Lung (tissue), 12 donors: Measurements from ENCODE around the gene SFTPB. TPM values are rescaled to one million over a fixed set of nuclear protein-coding genes. Genes with fewer than 3 reads are reported as not detected.

ENCODE experiments used
- ATAC-seq: fragments of 200-7000 bp; cut with Tn5 transposase; one replicate; pipeline ENCODE4 v1.9.1; 2020; ENCODE audit warnings: moderate number of reproducible peaks; ENCODE audit not compliant: insufficient read depth, low FRiP score
- DNase-seq, 3 donors: peaks; one replicate each; pipeline ENCODE4 v3.0.0-alpha.2; 2013 to 2017
- H3K27ac ChIP-seq, 2 donors: one replicate each; pipeline ENCODE4 v1.5.1; 2013; ENCODE audit warnings: mild to moderate bottlenecking in 2 of 2, moderate library complexity in 2 of 2, control low read depth in 1 of 2, inconsistent platforms in 1 of 2, low read depth in 1 of 2, low read length in 1 of 2
- H3K27me3 ChIP-seq, 3 donors: one replicate each; pipeline ENCODE4 v1.5.1; 2013; ENCODE audit warnings: low read length in 2 of 3; ENCODE audit not compliant: control insufficient read depth in 3 of 3, insufficient read depth in 3 of 3
- H3K36me3 ChIP-seq, 4 donors: one replicate each; pipeline ENCODE4 v1.5.1; 2013; ENCODE audit warnings: low read length in 4 of 4, mild to moderate bottlenecking in 1 of 4, moderate library complexity in 1 of 4; ENCODE audit not compliant: control insufficient read depth in 4 of 4, insufficient read depth in 4 of 4
- H3K4me1 ChIP-seq, 5 donors: one replicate each; pipeline ENCODE4 v1.5.1; 2013; ENCODE audit warnings: low read length in 5 of 5, mild to moderate bottlenecking in 2 of 5, moderate library complexity in 1 of 5; ENCODE audit not compliant: control insufficient read depth in 5 of 5, insufficient read depth in 5 of 5
- H3K4me3 ChIP-seq: one replicate; pipeline ENCODE4 v1.5.1; 2013; ENCODE audit warnings: mild to moderate bottlenecking, control low read depth, moderate library complexity
- H3K9ac ChIP-seq, 2 donors: one replicate each; pipeline ENCODE4 v1.5.1; 2013; ENCODE audit warnings: low read length in 2 of 2, control low read depth in 1 of 2; ENCODE audit not compliant: insufficient read depth in 1 of 2
- H3K9me3 ChIP-seq, 4 donors: one replicate each; pipeline ENCODE4 v1.5.1; 2013; ENCODE audit warnings: low read length in 3 of 4, mild to moderate bottlenecking in 1 of 4, moderate library complexity in 1 of 4; ENCODE audit not compliant: control insufficient read depth in 4 of 4, insufficient read depth in 3 of 4
- CTCF ChIP-seq: IDR thresholded peaks from 2 replicates; pipeline ENCODE4 v1.5.1; 2012; ENCODE audit warnings: mild to moderate bottlenecking; ENCODE audit errors: control extremely low read depth, extremely low read depth
- WGBS, 2 donors: extraction: QIAGEN DNeasy Blood & Tissue Kit; methylation state at CpG; one replicate each; pipeline ENCODE4 v1.1.7; 2013; 5-methylcytosine and 5-hydroxymethylcytosine counted together
- polyA plus RNA-seq, 2 donors: library from polyadenylated mRNA; stranded (reverse); fragments of 200-250 nt; gene quantifications; one replicate each; pipeline ENCODE4 v1.2.1, GENCODE V29; 2013
- total RNA-seq, 2 donors: library from RNA; depleted of rRNA in 1 of 2; stranded (reverse); fragments of >200 nt in 1 of 2; gene quantifications; one replicate each; pipeline ENCODE4 v1.2.1, GENCODE V29; 2014 to 2021
- donor health status: control.
- donor health status: control.
- donor health status: Bipolar disorder and iron deficiency.
- donor health status: healthy.
- donor health status: DM: yes; HTN: yes; CAD: no.

The SFTPB gene
- total and polyA plus RNA-seq, 4 donors: 6,615 to 19,115 (median 13,690) TPM

GRCh38 chr2:85613717-85614515 is 54.1 kb downstream of the SFTPB start:
- no peak for DNase-seq
- Histone ChIP-seq H3K4me1 (peaks cover 0 to 23% (median 12%) of the 10 kb centered on the region in 5 donors), H3K36me3 (peaks cover 0 to 13% (median 9%) of the 10 kb centered on the region in 4 donors), H3K4me3 (no peak overlapping the region), H3K9ac (no peak overlapping the region), H3K27me3 (no peaks in the 10 kb centered on the region), H3K27ac (no peak overlapping the region), H3K9me3 (no peaks in the 10 kb centered on the region)
- no peak for ATAC-seq
- no peak for TF ChIP-seq CTCF
- WGBS, 2 donors: 92 to 93% methylated on average over 10 of the region's 10 CpGs

- H3K9me3 ChIP-seq: no peaks in the 10 kb centered on the region
- H3K9ac ChIP-seq: peak within 1 kb of the TSS; percentile 77 to 91
- peaks cover 0 to 26% (median 12%) of the 10 kb centered on the region in 4 donors for H3K36me3 ChIP-seq
- H3K4me3 ChIP-seq: peak within 1 kb of the TSS; percentile 70
- 8 to 10% methylated on average over 63 to 73 of the region's 73 CpGs for WGBS, 2 donors
- H3K27me3 ChIP-seq: no peaks in the 10 kb centered on the region
- ATAC-seq (peak; percentile 84), DNase-seq (peak; percentile 94 to 96 (median 95))
- H3K27ac ChIP-seq: peak within 1 kb of the TSS; percentile 86 to 93
- peaks cover 0 to 15% (median 8%) of the 10 kb centered on the region in 5 donors for H3K4me1 ChIP-seq
- no peak for TF ChIP-seq CTCF
These were observed 56.1 kb downstream of the SFTPB start, which contains the start of gene C2orf68 for GRCh38 chr2:85611705-85612587. Gene C2orf68, minus strand, starts transcription at chr2:85612066. Its CDS starts 82 bp downstream, at chr2:85611984.

GRCh38 chr2:85611217-85611704 is 56.7 kb downstream of the SFTPB start:
- no peaks in the 10 kb centered on the region for H3K9me3 ChIP-seq
- H3K4me1 ChIP-seq: peaks cover 0 to 17% (median 8%) of the 10 kb centered on the region in 5 donors
- H3K36me3 ChIP-seq: peaks cover 0 to 27% (median 12%) of the 10 kb centered on the region in 4 donors
- no peak for TF ChIP-seq CTCF
- no peaks in the 10 kb centered on the region for H3K27me3 ChIP-seq
- peak; percentile 2 for ATAC-seq
- WGBS, 2 donors: 9 to 12% methylated on average over 21 to 24 of the region's 24 CpGs
- H3K4me3 ChIP-seq: peak overlapping the region; percentile 70
- no peak for DNase-seq
- H3K9ac ChIP-seq: peak overlapping the region; percentile 61 to 73
- H3K27ac ChIP-seq: peak overlapping the region; percentile 68 to 86

Other genes starting within 250 kb of the SFTPB start
- under 1 TPM; 0.37 to 0.74 TPM for gene SH2D6, start 249.5 kb downstream of the SFTPB start, total RNA-seq
- gene SH2D6, start 249.5 kb downstream of the SFTPB start, polyA plus RNA-seq: under 1 TPM; 0.14 to 0.69 TPM
- 100 to 1,000 TPM; 150 to 228 TPM for gene MAT2A, start 129.0 kb downstream of the SFTPB start, total RNA-seq
- 100 to 1,000 TPM in 1 of 2 donors, 10 to 100 TPM in 1; 79.4 to 168 TPM for gene MAT2A, start 129.0 kb downstream of the SFTPB start, polyA plus RNA-seq
- gene GGCX, start 106.7 kb downstream of the SFTPB start, total RNA-seq: 10 to 100 TPM; 41.5 to 69.2 TPM
- gene GGCX, start 106.7 kb downstream of the SFTPB start, polyA plus RNA-seq: 10 to 100 TPM; 21.8 to 48.1 TPM
- 100 to 1,000 TPM in 1 of 2 donors, 10 to 100 TPM in 1; 64.0 to 207 TPM for gene VAMP8, start 90.6 kb downstream of the SFTPB start, total RNA-seq
- gene VAMP8, start 90.6 kb downstream of the SFTPB start, polyA plus RNA-seq: 100 to 1,000 TPM; 434 to 626 TPM
- gene VAMP5, start 83.8 kb downstream of the SFTPB start, total RNA-seq: 10 to 100 TPM; 18.5 to 68.8 TPM
- 100 to 1,000 TPM in 1 of 2 donors, 10 to 100 TPM in 1; 77.3 to 165 TPM for gene VAMP5, start 83.8 kb downstream of the SFTPB start, polyA plus RNA-seq
- 100 to 1,000 TPM in 1 of 2 donors, 10 to 100 TPM in 1; 90.2 to 105 TPM for gene RNF181, start 72.5 kb downstream of the SFTPB start, total RNA-seq
- gene RNF181, start 72.5 kb downstream of the SFTPB start, polyA plus RNA-seq: 100 to 1,000 TPM; 265 to 296 TPM
- 10 to 100 TPM; 10.2 to 29.0 TPM for gene TMEM150A, start 65.5 kb downstream of the SFTPB start, total RNA-seq
- 10 to 100 TPM; 34.5 to 48.6 TPM for gene TMEM150A, start 65.5 kb downstream of the SFTPB start, polyA plus RNA-seq
- gene C2orf68, start 56.1 kb downstream of the SFTPB start, total RNA-seq: 10 to 100 TPM; 38.4 to 43.0 TPM
- gene C2orf68, start 56.1 kb downstream of the SFTPB start, polyA plus RNA-seq: 10 to 100 TPM; 23.2 to 51.9 TPM
- 10 to 100 TPM; 40.9 to 42.9 TPM for gene USP39, start 52.0 kb downstream of the SFTPB start, total RNA-seq
- gene USP39, start 52.0 kb downstream of the SFTPB start, polyA plus RNA-seq: 10 to 100 TPM; 29.9 to 42.1 TPM
- gene GNLY, start 26.2 kb upstream of the SFTPB start, total RNA-seq: 10 to 100 TPM in 1 of 2 donors, not detected in 1; 12.1 TPM
- 10 to 100 TPM in 1 of 2 donors, 1 to 10 TPM in 1; 9.0 to 13.6 TPM for gene GNLY, start 26.2 kb upstream of the SFTPB start, polyA plus RNA-seq
- gene ATOH8, start 85.8 kb upstream of the SFTPB start, total RNA-seq: 10 to 100 TPM; 38.6 to 51.4 TPM
- 10 to 100 TPM; 49.7 to 63.3 TPM for gene ATOH8, start 85.8 kb upstream of the SFTPB start, polyA plus RNA-seq
- gene ST3GAL5, start 220.8 kb upstream of the SFTPB start, total RNA-seq: 100 to 1,000 TPM in 1 of 2 donors, 10 to 100 TPM in 1; 71.1 to 149 TPM
- gene ST3GAL5, start 220.8 kb upstream of the SFTPB start, polyA plus RNA-seq: 10 to 100 TPM; 31.1 to 57.7 TPM